Measurements from ENCODE around the gene CYS1.
A peak's percentile ranks its signal among the peaks of the same experiment; 100 is the strongest.
"Not testable (repeated sequence)": the region's sequence is repeated elsewhere in the genome, so short reads cannot be mapped to it uniquely, and the experiment has no call there.

The CYS1 gene

GRCh38 chr2:10119601-10120157 lies 39.5 kb upstream of the CYS1 start:
- Histone ChIP-seq H3K27ac (peak overlapping the region; percentile 87), H3K4me3 (ENCODE audit: low read depth in 1 of 2, low read length in 1 of 2) (peak overlapping the region; percentile 89 to 91), H3K4me1 (ENCODE audit: control insufficient read depth in 1 of 2, insufficient read depth in 1 of 2, low read depth in 1 of 2, low read length in 1 of 2) (peaks cover 92 to 96% of the 10 kb centered on the region in 2 experiments), H3K36me3 (no peaks in the 10 kb centered on the region), H3K27me3 (no peaks in the 10 kb centered on the region), H3K9me3 (no peaks in the 10 kb centered on the region)
- no peak for TF ChIP-seq CTCF (IDR thresholded peaks at IDR 0.05)

- Histone ChIP-seq H3K9me3 (no peaks in the 10 kb centered on the region), H3K36me3 (no peaks in the 10 kb centered on the region), H3K4me1 (ENCODE audit: control insufficient read depth in 1 of 2, insufficient read depth in 1 of 2, low read depth in 1 of 2, low read length in 1 of 2) (peaks cover 85 to 89% of the 10 kb centered on the region in 2 experiments), H3K27me3 (no peaks in the 10 kb centered on the region), H3K27ac (peak overlapping the region; percentile 87), H3K4me3 (ENCODE audit: low read depth in 1 of 2, low read length in 1 of 2) (no peak overlapping the region)
- no peak for TF ChIP-seq CTCF (IDR thresholded peaks at IDR 0.05)
These were observed 38.8 kb upstream of the CYS1 start for GRCh38 chr2:10119027-10119325.

- no peak for TF ChIP-seq CTCF (IDR thresholded peaks at IDR 0.05)
These were observed 29.1 kb upstream of the CYS1 start for GRCh38 chr2:10109311-10109710.

GRCh38 chr2:10104906-10105305 lies 24.7 kb upstream of the CYS1 start:
- H3K4me3 ChIP-seq (ENCODE audit: low read depth in 1 of 2, low read length in 1 of 2); H3K27me3 ChIP-seq; H3K36me3 ChIP-seq; H3K9me3 ChIP-seq; H3K27ac ChIP-seq; H3K4me1 ChIP-seq (ENCODE audit: control insufficient read depth in 1 of 2, insufficient read depth in 1 of 2, low read depth in 1 of 2, low read length in 1 of 2): not testable (repeated sequence)

More at GRCh38 chr2:10109311-10109710, 29.1 kb upstream of the CYS1 start:
- Histone ChIP-seq H3K36me3 (no peaks in the 10 kb centered on the region), H3K27ac (no peak overlapping the region), H3K27me3 (no peaks in the 10 kb centered on the region), H3K4me1 (ENCODE audit: control insufficient read depth in 1 of 2, insufficient read depth in 1 of 2, low read depth in 1 of 2, low read length in 1 of 2) (no peaks in the 10 kb centered on the region), H3K9me3 (no peaks in the 10 kb centered on the region), H3K4me3 (ENCODE audit: low read depth in 1 of 2, low read length in 1 of 2) (no peak overlapping the region)

- no peaks in the 10 kb centered on the region for H3K36me3 ChIP-seq
- no peaks in the 10 kb centered on the region for H3K9me3 ChIP-seq
- TF ChIP-seq CTCF (IDR thresholded peaks at IDR 0.05): no peak
- H3K27ac ChIP-seq: no peak overlapping the region
- H3K4me1 ChIP-seq (ENCODE audit: control insufficient read depth in 1 of 2, insufficient read depth in 1 of 2, low read depth in 1 of 2, low read length in 1 of 2): no peaks in the 10 kb centered on the region
- H3K4me3 ChIP-seq (ENCODE audit: low read depth in 1 of 2, low read length in 1 of 2): no peak overlapping the region
- H3K27me3 ChIP-seq: no peaks in the 10 kb centered on the region
These were observed 23.0 kb upstream of the CYS1 start for GRCh38 chr2:10103179-10103578.

- peaks cover 4 to 7% of the 10 kb centered on the region in 2 experiments for H3K4me1 ChIP-seq (ENCODE audit: control insufficient read depth in 1 of 2, insufficient read depth in 1 of 2, low read depth in 1 of 2, low read length in 1 of 2)
- no peak for TF ChIP-seq CTCF (IDR thresholded peaks at IDR 0.05)
- no peaks in the 10 kb centered on the region for H3K9me3 ChIP-seq
- H3K4me3 ChIP-seq (ENCODE audit: low read depth in 1 of 2, low read length in 1 of 2): no peak overlapping the region
- H3K36me3 ChIP-seq: no peaks in the 10 kb centered on the region
- H3K27ac ChIP-seq: no peak overlapping the region
- H3K27me3 ChIP-seq: no peaks in the 10 kb centered on the region
These were observed 21.3 kb upstream of the CYS1 start for GRCh38 chr2:10101491-10101890.
